HepG2 (cell line): ENCODE data around the gene TOP2A. TPM values are rescaled to one million over a fixed set of nuclear protein-coding genes. Genes with fewer than 3 reads are reported as not detected.

Experiments used
- FOXA1 ChIP-seq, 2 experiments: fragments of 450-650 bp in 1 of 2; sonication (generic) in 1 of 2; formaldehyde crosslinking in 1 of 2; IDR thresholded peaks; 2 replicates each; pipeline versions ENCODE4 v1.4.0 to v1.6.1; 2016 to 2020; ENCODE audit warnings: missing genetic modification reagents in 1 of 2
- NONO ChIP-seq, 2 experiments: fragments of 450-650 bp in 1 of 2; sonication (generic) in 1 of 2; formaldehyde crosslinking in 1 of 2; IDR thresholded peaks in 1 of 2; conservative IDR thresholded peaks in 1 of 2; 2 replicates each; pipeline versions ENCODE4 v1.6.1 to v1.8.0; 2017 to 2022; ENCODE audit warnings: mild to moderate bottlenecking in 1 of 2, missing genetic modification reagents in 1 of 2, moderate library complexity in 1 of 2
- SP5 ChIP-seq: IDR thresholded peaks from 2 replicates; pipeline ENCODE4 v1.6.1; 2016; ENCODE audit warnings: low read depth, borderline replicate concordance
- TMF1 ChIP-seq: sonication (generic); formaldehyde crosslinking; IDR thresholded peaks from 2 replicates; pipeline ENCODE4 v1.8.1; 2022; ENCODE audit warnings: low read depth, missing genetic modification reagents
- ZNF441 ChIP-seq: sonication (generic); formaldehyde crosslinking; IDR thresholded peaks from 2 replicates; pipeline ENCODE4 v1.7.0; 2021; ENCODE audit warnings: missing genetic modification reagents, borderline replicate concordance
- polyA plus RNA-seq, 8 experiments: library from polyadenylated mRNA; depleted of rRNA in 3 of 8; stranded (reverse) in 7 of 8; unstranded in 1 of 8; fragments of >200 nt; fragmentation: Illumina TruSeq in 4 of 8; extraction: Trizol in 4 of 8; gene quantifications; 2 replicates each; pipeline versions ENCODE4 v1.2.1 to v1.2.3, GENCODE V29; 2011 to 2016; ENCODE audit warnings: low read depth in 4 of 8, missing spikeins in 1 of 8, mixed read lengths in 1 of 8; ENCODE audit not compliant: insufficient read depth in 1 of 8
- total RNA-seq, 5 experiments: library from RNA; depleted of rRNA; stranded (reverse); fragments of >200 nt; fragmentation: Illumina TruSeq; extraction: Trizol; gene quantifications; 2 replicates each; pipeline ENCODE4 v1.2.3, GENCODE V29; 2016; ENCODE audit warnings: low read depth in 1 of 5
- TF ChIP-seq, protein P1 (sequence below): sonication (generic); formaldehyde crosslinking; IDR thresholded peaks from 2 replicates; pipeline ENCODE4 v1.8.0; 2023; ENCODE audit warnings: mild to moderate bottlenecking, missing genetic modification reagents
- TF ChIP-seq, protein P2 (sequence below): sonication (generic); formaldehyde crosslinking; IDR thresholded peaks from 2 replicates; pipeline ENCODE4 v1.4.0; 2020; ENCODE audit warnings: mild to moderate bottlenecking, missing genetic modification reagents
- TF ChIP-seq, protein P3 (sequence below): sonication (generic); formaldehyde crosslinking; IDR thresholded peaks from 2 replicates; pipeline ENCODE4 v1.4.0; 2020; ENCODE audit warnings: mild to moderate bottlenecking, missing genetic modification reagents
- TF ChIP-seq, protein P4 (sequence below): IDR thresholded peaks from 2 replicates; pipeline ENCODE4 v1.6.1; 2012; ENCODE audit warnings: low read length, improper control_type of control experiment
- TF ChIP-seq, protein P5 (sequence below): sonication (generic); formaldehyde crosslinking; IDR thresholded peaks from 2 replicates; pipeline ENCODE4 v1.4.0; 2020; ENCODE audit warnings: mild to moderate bottlenecking, missing genetic modification reagents
- TF ChIP-seq, protein P6 (sequence below): sonication (generic); formaldehyde crosslinking; conservative IDR thresholded peaks from 2 replicates; pipeline ENCODE4 v1.8.1; 2023; ENCODE audit warnings: missing genetic modification reagents

TOP2A gene
- total and polyA plus RNA-seq, 2 of the 13 experiments (the other 11 are each of a cell fraction or from before 2014, with no cell fraction given), result 108 to 327 TPM

DNA sequence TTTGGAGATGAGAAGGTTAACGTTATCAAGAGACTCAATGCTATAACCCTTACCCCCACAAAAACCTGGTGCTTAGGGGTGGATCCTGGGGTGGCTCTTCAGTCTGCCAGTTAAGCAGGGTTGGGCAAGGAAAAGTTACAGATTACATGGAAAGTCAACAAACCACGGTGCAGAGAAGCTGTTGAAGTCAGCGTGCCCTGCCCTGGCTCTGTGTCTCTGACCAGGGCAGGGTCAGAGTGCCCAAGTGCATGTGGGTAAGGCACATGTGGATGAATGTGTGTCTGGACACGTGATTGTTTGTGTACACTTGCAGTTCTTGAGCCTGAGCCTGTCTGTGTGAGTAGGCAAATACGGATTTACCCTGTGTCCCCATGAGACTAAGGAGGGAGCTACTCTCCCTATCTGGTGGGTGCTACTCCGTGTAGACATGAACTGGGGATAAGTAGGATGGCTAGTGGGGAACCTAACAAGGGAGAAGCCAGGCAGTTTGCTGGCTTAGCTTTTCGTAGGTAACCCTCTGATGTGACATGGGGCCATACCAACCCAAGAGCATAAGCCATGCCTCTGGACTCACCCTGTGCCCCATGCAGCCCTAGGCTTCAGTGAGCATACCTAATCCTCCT is 31.1 kb upstream of the TOP2A start (continued):
- TF ChIP-seq, protein P1, sequence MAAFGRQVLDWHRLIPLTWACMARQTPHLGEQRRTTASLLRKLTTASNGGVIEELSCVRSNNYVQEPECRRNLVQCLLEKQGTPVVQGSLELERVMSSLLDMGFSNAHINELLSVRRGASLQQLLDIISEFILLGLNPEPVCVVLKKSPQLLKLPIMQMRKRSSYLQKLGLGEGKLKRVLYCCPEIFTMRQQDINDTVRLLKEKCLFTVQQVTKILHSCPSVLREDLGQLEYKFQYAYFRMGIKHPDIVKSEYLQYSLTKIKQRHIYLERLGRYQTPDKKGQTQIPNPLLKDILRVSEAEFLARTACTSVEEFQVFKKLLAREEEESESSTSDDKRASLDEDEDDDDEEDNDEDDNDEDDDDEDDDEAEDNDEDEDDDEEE (CRISPR knock-in tag), result peak; percentile 6; the same call in 1 of the 2 replicates
- TF ChIP-seq TMF1 (peak; percentile 63; the same call in 1 of the 2 replicates), FOXA1 (IDR thresholded peaks at IDR 0.05) (no peak), FOXA1 (CRISPR knock-in tag; IDR thresholded peaks at IDR 0.05) (peak; percentile 99), NONO (IDR thresholded peaks at IDR 0.05) (no peak), NONO (CRISPR knock-in tag; conservative IDR thresholded peaks at IDR 0.05) (peak; percentile 80; the same call in 1 of the 2 replicates), SP5 (CRISPR knock-in tag) (peak; percentile 73), ZNF441 (CRISPR knock-in tag) (peak; percentile 35; the same call in 1 of the 2 replicates)
- TF ChIP-seq, protein P2, sequence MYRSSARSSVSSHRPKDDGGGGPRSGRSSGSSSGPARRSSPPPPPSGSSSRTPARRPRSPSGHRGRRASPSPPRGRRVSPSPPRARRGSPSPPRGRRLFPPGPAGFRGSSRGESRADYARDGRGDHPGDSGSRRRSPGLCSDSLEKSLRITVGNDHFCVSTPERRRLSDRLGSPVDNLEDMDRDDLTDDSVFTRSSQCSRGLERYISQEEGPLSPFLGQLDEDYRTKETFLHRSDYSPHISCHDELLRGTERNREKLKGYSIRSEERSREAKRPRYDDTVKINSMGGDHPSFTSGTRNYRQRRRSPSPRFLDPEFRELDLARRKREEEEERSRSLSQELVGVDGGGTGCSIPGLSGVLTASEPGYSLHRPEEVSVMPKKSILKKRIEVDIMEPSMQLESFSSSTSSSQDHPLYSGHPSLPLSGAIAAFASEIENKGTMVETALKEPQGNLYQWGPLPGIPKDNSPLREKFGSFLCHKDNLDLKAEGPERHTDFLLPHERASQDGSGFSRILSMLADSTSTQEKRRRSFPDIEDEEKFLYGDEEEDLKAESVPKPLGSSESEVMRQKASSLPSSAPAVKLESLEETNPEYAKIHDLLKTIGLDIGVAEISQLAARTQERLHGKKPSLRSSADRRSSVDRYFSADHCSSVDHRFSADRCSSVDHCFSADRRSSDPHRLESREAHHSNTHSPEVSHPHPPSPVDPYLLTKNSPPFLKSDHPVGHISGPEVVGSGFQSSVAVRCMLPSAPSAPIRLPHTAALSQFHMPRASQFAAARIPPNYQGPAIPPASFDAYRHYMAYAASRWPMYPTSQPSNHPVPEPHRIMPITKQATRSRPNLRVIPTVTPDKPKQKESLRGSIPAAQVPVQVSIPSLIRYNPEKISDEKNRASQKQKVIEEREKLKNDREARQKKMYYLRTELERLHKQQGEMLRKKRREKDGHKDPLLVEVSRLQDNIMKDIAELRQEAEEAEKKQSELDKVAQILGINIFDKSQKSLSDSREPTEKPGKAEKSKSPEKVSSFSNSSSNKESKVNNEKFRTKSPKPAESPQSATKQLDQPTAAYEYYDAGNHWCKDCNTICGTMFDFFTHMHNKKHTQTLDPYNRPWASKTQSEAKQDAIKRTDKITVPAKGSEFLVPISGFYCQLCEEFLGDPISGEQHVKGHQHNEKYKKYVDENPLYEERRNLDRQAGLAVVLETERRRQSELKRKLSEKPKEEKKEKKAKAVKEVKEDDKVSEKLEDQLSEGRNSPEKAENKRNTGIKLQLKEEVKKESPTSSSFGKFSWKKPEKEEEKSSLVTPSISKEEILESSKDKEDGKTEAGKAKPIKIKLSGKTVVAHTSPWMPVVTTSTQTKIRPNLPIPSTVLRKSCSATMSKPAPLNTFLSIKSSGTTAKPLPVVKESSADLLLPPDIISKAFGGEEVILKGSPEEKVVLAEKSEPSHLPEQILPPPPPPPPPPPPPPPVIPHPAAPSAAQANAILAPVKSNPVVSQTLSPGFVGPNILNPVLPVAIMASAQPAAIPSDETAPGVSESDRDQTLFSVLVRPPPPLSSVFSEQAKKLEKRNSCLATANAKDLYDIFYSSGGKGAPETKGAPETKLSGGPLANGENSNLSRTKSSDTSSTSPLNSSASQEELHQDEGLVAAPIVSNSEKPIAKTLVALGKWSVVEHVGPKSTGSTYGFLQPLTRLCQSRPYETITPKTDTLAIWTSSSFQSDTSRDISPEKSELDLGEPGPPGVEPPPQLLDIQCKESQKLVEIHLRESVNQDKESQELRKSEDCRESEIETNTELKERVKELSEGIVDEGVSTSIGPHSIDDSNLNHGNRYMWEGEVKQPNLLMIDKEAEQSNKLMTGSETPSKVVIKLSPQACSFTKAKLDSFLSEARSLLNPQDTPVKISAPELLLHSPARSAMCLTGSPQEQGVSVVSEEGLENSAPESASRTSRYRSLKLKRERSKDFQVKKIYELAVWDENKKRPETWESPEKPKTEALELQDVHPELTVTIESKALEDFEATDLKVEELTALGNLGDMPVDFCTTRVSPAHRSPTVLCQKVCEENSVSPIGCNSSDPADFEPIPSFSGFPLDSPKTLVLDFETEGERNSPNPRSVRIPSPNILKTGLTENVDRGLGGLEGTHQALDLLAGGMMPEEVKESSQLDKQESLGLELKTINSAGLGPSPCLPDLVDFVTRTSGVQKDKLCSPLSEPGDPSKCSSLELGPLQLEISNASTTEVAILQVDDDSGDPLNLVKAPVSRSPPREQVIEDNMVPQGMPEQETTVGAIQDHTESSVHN (CRISPR knock-in tag), result peak; percentile 72; the same call in 1 of the 2 replicates
- TF ChIP-seq, protein P3, sequence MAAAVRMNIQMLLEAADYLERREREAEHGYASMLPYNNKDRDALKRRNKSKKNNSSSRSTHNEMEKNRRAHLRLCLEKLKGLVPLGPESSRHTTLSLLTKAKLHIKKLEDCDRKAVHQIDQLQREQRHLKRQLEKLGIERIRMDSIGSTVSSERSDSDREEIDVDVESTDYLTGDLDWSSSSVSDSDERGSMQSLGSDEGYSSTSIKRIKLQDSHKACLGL, result no peak
- TF ChIP-seq, protein P4, sequence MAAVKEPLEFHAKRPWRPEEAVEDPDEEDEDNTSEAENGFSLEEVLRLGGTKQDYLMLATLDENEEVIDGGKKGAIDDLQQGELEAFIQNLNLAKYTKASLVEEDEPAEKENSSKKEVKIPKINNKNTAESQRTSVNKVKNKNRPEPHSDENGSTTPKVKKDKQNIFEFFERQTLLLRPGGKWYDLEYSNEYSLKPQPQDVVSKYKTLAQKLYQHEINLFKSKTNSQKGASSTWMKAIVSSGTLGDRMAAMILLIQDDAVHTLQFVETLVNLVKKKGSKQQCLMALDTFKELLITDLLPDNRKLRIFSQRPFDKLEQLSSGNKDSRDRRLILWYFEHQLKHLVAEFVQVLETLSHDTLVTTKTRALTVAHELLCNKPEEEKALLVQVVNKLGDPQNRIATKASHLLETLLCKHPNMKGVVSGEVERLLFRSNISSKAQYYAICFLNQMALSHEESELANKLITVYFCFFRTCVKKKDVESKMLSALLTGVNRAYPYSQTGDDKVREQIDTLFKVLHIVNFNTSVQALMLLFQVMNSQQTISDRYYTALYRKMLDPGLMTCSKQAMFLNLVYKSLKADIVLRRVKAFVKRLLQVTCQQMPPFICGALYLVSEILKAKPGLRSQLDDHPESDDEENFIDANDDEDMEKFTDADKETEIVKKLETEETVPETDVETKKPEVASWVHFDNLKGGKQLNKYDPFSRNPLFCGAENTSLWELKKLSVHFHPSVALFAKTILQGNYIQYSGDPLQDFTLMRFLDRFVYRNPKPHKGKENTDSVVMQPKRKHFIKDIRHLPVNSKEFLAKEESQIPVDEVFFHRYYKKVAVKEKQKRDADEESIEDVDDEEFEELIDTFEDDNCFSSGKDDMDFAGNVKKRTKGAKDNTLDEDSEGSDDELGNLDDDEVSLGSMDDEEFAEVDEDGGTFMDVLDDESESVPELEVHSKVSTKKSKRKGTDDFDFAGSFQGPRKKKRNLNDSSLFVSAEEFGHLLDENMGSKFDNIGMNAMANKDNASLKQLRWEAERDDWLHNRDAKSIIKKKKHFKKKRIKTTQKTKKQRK, result no peak
- TF ChIP-seq, protein P5, sequence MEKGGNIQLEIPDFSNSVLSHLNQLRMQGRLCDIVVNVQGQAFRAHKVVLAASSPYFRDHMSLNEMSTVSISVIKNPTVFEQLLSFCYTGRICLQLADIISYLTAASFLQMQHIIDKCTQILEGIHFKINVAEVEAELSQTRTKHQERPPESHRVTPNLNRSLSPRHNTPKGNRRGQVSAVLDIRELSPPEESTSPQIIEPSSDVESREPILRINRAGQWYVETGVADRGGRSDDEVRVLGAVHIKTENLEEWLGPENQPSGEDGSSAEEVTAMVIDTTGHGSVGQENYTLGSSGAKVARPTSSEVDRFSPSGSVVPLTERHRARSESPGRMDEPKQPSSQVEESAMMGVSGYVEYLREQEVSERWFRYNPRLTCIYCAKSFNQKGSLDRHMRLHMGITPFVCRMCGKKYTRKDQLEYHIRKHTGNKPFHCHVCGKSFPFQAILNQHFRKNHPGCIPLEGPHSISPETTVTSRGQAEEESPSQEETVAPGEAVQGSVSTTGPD, result no peak
- TF ChIP-seq, protein P6, sequence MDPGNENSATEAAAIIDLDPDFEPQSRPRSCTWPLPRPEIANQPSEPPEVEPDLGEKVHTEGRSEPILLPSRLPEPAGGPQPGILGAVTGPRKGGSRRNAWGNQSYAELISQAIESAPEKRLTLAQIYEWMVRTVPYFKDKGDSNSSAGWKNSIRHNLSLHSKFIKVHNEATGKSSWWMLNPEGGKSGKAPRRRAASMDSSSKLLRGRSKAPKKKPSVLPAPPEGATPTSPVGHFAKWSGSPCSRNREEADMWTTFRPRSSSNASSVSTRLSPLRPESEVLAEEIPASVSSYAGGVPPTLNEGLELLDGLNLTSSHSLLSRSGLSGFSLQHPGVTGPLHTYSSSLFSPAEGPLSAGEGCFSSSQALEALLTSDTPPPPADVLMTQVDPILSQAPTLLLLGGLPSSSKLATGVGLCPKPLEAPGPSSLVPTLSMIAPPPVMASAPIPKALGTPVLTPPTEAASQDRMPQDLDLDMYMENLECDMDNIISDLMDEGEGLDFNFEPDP (CRISPR knock-in tag), result no peak
